ENCODE measurements around the gene KLHDC9. TPM values are rescaled to one million over a fixed set of nuclear protein-coding genes. Genes with fewer than 3 reads are reported as not detected.

Gene KLHDC9
- total and polyA plus RNA-seq, 2 of the 8 experiments (the other 6 are each of a cell fraction or from before 2014, with no cell fraction given), result 6.5 to 15.6 TPM

DNA sequence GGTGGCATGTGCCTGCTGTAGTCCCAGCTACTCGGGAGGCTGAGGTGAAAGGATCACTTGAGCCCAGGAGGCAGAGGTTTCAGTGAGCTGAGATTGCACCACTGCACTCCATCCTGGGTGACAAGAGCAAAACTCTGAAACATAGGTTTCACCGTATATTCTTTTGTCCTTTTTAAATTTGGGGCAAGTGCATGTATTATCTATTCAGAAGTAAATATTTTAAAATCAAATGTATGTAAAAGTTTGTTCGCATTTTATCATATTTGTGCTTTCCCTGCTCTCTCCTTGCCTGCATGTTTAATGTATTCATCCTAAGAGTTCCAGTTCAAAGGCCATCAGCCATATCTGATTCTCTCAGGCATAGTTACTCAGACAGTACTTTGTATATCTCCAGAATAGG, 47.7 kb downstream of the KLHDC9 start:
- TF ChIP-seq SP2 (IDR thresholded peaks at IDR 0.05; ENCODE audit: low read length) (no peak), YY1 (IDR thresholded peaks at IDR 0.05; ENCODE audit: low read depth, low read length) (no peak), CREB1 (IDR thresholded peaks at IDR 0.05) (no peak), TCF12 (IDR thresholded peaks at IDR 0.05; ENCODE audit: low read depth, low read length) (no peak), CBX5 (IDR thresholded peaks at IDR 0.05; ENCODE audit: low read depth, low read length) (no peak)
- TF ChIP-seq, protein P1, sequence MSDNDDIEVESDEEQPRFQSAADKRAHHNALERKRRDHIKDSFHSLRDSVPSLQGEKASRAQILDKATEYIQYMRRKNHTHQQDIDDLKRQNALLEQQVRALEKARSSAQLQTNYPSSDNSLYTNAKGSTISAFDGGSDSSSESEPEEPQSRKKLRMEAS (IDR thresholded peaks at IDR 0.05), result no peak
- CTCF ChIA-PET (ENCODE audit: partially characterized antibody), result interaction anchor here (0.6 to 1.3 kb wide), 3 partner anchors 10 to 44 kb away, joined by 3 to 4 read pairs (median 3); partner anchors contain the start of gene PPOX
- DNase-seq (ENCODE audit: low read depth in 1 of 2, low spot score in 2 of 2) (no peak), FAIRE-seq (no peak)
- no peaks in the 10 kb centered on the region for H3K79me1 ChIP-seq (ENCODE audit: low read depth, low read length)
- H3K36me3 ChIP-seq (ENCODE audit: control insufficient read depth in 2 of 4, insufficient read depth in 4 of 4, low read length in 3 of 4), result no peaks in the 10 kb centered on the region
- H4K5ac ChIP-seq (ENCODE audit: insufficient read length, low read depth, low read length), result no peak overlapping the region
- H2BK15ac ChIP-seq (ENCODE audit: low read length), result no peak overlapping the region
- no peak overlapping the region for H2AK5ac ChIP-seq (ENCODE audit: low read depth, low read length)
- H2BK5ac ChIP-seq (ENCODE audit: low read depth, low read length), result no peak overlapping the region
- H2BK20ac ChIP-seq (ENCODE audit: low read length), result no peak overlapping the region
- H3K23me2 ChIP-seq (ENCODE audit: low read depth, low read length), result no peaks in the 10 kb centered on the region
- no peak overlapping the region for H3K4me3 ChIP-seq (ENCODE audit: extremely low read depth in 1 of 4, insufficient read depth in 2 of 4, low read depth in 3 of 4, low read length in 4 of 4)
- no peaks in the 10 kb centered on the region for H4K20me1 ChIP-seq (replicated peaks in 1 of 2; ENCODE audit: control insufficient read depth in 1 of 2, insufficient read depth in 2 of 2, low read length in 2 of 2)
- no peaks in the 10 kb centered on the region for H3K79me2 ChIP-seq (ENCODE audit: control insufficient read depth in 1 of 2, insufficient read depth in 2 of 2, low read length in 2 of 2)
- H3K18ac ChIP-seq (ENCODE audit: extremely low read depth, low read length), result no peak overlapping the region
- no peak overlapping the region for H2BK12ac ChIP-seq (ENCODE audit: low read depth, low read length)
- H3K4ac ChIP-seq (replicated peaks; ENCODE audit: insufficient read length, low read depth, low read length), result no peak overlapping the region
- no peak overlapping the region for H4K8ac ChIP-seq (ENCODE audit: extremely low read depth, insufficient read depth, low read length)
- 81% methylated on average over 3 of the region's 3 CpGs; no CpG with 5 or more reads in 1 of the 2 experiments for WGBS, 2 experiments (ENCODE audit: extremely low coverage in 1 of 2, insufficient coverage in 1 of 2, insufficient read length in 1 of 2, insufficient replicate concordance in 2 of 2, low coverage in 1 of 2, low lambda C conversion rate in 2 of 2, missing lambda C conversion rate in 1 of 2)
- H3K9me3 ChIP-seq (ENCODE audit: insufficient read depth in 2 of 2, low read depth in 1 of 2, low read length in 1 of 2), result no peaks in the 10 kb centered on the region
- no peak overlapping the region for H2AFZ ChIP-seq (ENCODE audit: low read length)
- no peak overlapping the region for H2BK120ac ChIP-seq (replicated peaks; ENCODE audit: low read depth, low read length)
- H4K91ac ChIP-seq (replicated peaks; ENCODE audit: insufficient read length, low read length), result no peak overlapping the region
- no peaks in the 10 kb centered on the region for H3K27me3 ChIP-seq (replicated peaks in 1 of 4; ENCODE audit: control insufficient read depth in 3 of 4, extremely low read depth in 1 of 4, insufficient read depth in 3 of 4, low read length in 3 of 4)
- no peak overlapping the region for H3K4me2 ChIP-seq (ENCODE audit: insufficient read depth in 1 of 2, low read depth in 2 of 2, low read length in 2 of 2)
- no peaks in the 10 kb centered on the region for H3K4me1 ChIP-seq (replicated peaks in 1 of 4; ENCODE audit: control insufficient read depth in 3 of 4, insufficient read depth in 4 of 4, low read length in 3 of 4)
- no peak overlapping the region for H3K9ac ChIP-seq (replicated peaks in 1 of 4; ENCODE audit: extremely low read depth in 1 of 4, low read depth in 3 of 4, low read length in 3 of 4)
- H3K27ac ChIP-seq (ENCODE audit: low read depth, low read length), result no peak overlapping the region
- H3K14ac ChIP-seq (ENCODE audit: insufficient read length), result no peak overlapping the region
- POLR2A ChIA-PET (ENCODE audit: partially characterized antibody), result interaction anchor here (0.7 kb wide), 1 partner anchor 47 kb away, joined by 3 read pairs; no protein-coding TSS in a partner anchor
- no peak overlapping the region for H3K23ac ChIP-seq (ENCODE audit: insufficient read length)
- no peak overlapping the region for H3K56ac ChIP-seq (replicated peaks; ENCODE audit: insufficient read length, low read depth, low read length)
